MCF 10A (cell line): ENCODE data around the gene PEX13. TPM values are rescaled to one million over a fixed set of nuclear protein-coding genes. Genes with fewer than 3 reads are reported as not detected.
A peak's percentile ranks its signal among the peaks of the same experiment; 100 is the strongest.
"Not testable (repeated sequence)": the region's sequence is repeated elsewhere in the genome, so short reads cannot be mapped to it uniquely, and the experiment has no call there.

Experiments used
- BruUV-seq: library from RNA; stranded (reverse); fragments of 400-500 nt; replicated peaks from 2 replicates; lab custom pipeline; 2021; lab: Mats Ljungman, UMichigan
- CTCF ChIA-PET: fragments of 300-600 bp; sonication (Branson Sonifier 250); formaldehyde crosslinking; extraction: SDS; loops from one replicate; lab custom pipeline; 2021; ENCODE audit warnings: antibody characterized with exemption, inconsistent platforms; lab: Yijun Ruan, JAX
- POLR2A ChIA-PET: fragments of 300-600, 350-650 bp; sonication (Branson Sonifier 250); formaldehyde crosslinking; extraction: SDS; loops from one replicate; lab custom pipeline; 2020; ENCODE audit warnings: antibody characterized with exemption, inconsistent platforms; lab: Yijun Ruan, JAX
- DNase-seq: peaks from one replicate; pipeline ENCODE4 v3.0.0-alpha.2; 2018; ENCODE audit not compliant: unreplicated experiment
- H3K27ac Mint-ChIP-seq: one replicate; pipeline ENCODE4 v1.8.0; 2022; ENCODE audit warnings: mild to moderate bottlenecking, low read depth, mixed read lengths; ENCODE audit not compliant: unreplicated experiment
- H3K27me3 Mint-ChIP-seq: one replicate; pipeline ENCODE4 v1.8.0; 2022; ENCODE audit warnings: mixed read lengths; ENCODE audit not compliant: insufficient read depth, unreplicated experiment
- H3K36me3 Mint-ChIP-seq: one replicate; pipeline ENCODE4 v1.8.0; 2022; ENCODE audit warnings: mild to moderate bottlenecking, moderate library complexity, mixed read lengths; ENCODE audit not compliant: insufficient read depth, unreplicated experiment
- H3K4me1 Mint-ChIP-seq: one replicate; pipeline ENCODE4 v1.8.0; 2022; ENCODE audit warnings: mixed read lengths; ENCODE audit not compliant: insufficient read depth, unreplicated experiment
- H3K4me3 Mint-ChIP-seq: one replicate; pipeline ENCODE4 v1.8.0; 2022; ENCODE audit warnings: mild to moderate bottlenecking, moderate library complexity, mixed read lengths; ENCODE audit not compliant: unreplicated experiment
- H3K9me3 Mint-ChIP-seq: one replicate; pipeline ENCODE4 v1.8.0; 2022; ENCODE audit warnings: mixed read lengths; ENCODE audit not compliant: unreplicated experiment
- CTCF ChIP-seq: fragments of 200-600 bp; IDR thresholded peaks from one replicate; pipeline ENCODE4 v1.8.0; 2022; ENCODE audit warnings: antibody characterized with exemption, mild to moderate bottlenecking; ENCODE audit not compliant: unreplicated experiment
- intact Hi-C: fragments of 100-400 bp; cut with micrococcal nuclease; formaldehyde crosslinking; loops from 2 replicates; pipeline ENCODE4 v1.14.1; 2022
- total RNA-seq: library from RNA; stranded (reverse); gene quantifications from 2 replicates; pipeline ENCODE4 v1.2.3, GENCODE V29; 2022

Gene PEX13
- total RNA-seq, 1 experiment from 2014 or later, result 18.6 TPM

- Mint-ChIP-seq H3K4me3 (no peak overlapping the region), H3K9me3 (no peaks in the 10 kb centered on the region), H3K36me3 (peaks cover 29% of the 10 kb centered on the region), H3K27me3 (no peaks in the 10 kb centered on the region), H3K4me1 (peaks cover 6% of the 10 kb centered on the region), H3K27ac (no peak overlapping the region)
- ChIA-PET POLR2A (interaction anchor here (1.0 to 1.8 kb wide), 3 partner anchors 11 to 156 kb away, joined by 3 to 5 read pairs (median 4); no protein-coding TSS in a partner anchor), CTCF (no interaction called here)
- intact Hi-C loops, result no loop called here
- BruUV-seq, result no TSS peak
- no peak for TF ChIP-seq CTCF
- DNase-seq, result no peak
Observed at GRCh38 chr2:61021228-61021660, 3.7 kb downstream of the PEX13 start.

- Mint-ChIP-seq H3K27ac (peak overlapping the region; percentile 47), H3K9me3 (no peaks in the 10 kb centered on the region), H3K4me3 (no peak overlapping the region), H3K36me3 (peaks cover 45% of the 10 kb centered on the region), H3K27me3 (no peaks in the 10 kb centered on the region), H3K4me1 (peaks cover 6% of the 10 kb centered on the region)
- no TSS peak for BruUV-seq
- no peak for DNase-seq
- POLR2A ChIA-PET, result no interaction called here
- intact Hi-C loops, result no loop called here
- TF ChIP-seq CTCF, result no peak
- CTCF ChIA-PET, result interaction anchor here (0.7 to 1.6 kb wide), 3 partner anchors 12 to 353 kb away, joined by 3 to 8 read pairs (median 4); no protein-coding TSS in a partner anchor
Observed at GRCh38 chr2:61023670-61024069, 6.2 kb downstream of the PEX13 start.

GRCh38 chr2:61029533-61029932 is 12.0 kb downstream of the PEX13 start:
- BruUV-seq, result no TSS peak
- Mint-ChIP-seq H3K4me3 (no peak overlapping the region), H3K36me3 (peaks cover 49% of the 10 kb centered on the region), H3K4me1 (no peaks in the 10 kb centered on the region), H3K27ac (no peak overlapping the region), H3K27me3 (no peaks in the 10 kb centered on the region), H3K9me3 (peaks cover 7% of the 10 kb centered on the region)
- CTCF ChIA-PET, result interaction anchor here (0.8 to 1.1 kb wide), 2 partner anchors 355 to 934 kb away, joined by 3 read pairs; no protein-coding TSS in a partner anchor
- no peak for TF ChIP-seq CTCF
- POLR2A ChIA-PET, result interaction anchor here (1.0 to 6.0 kb wide), 3 partner anchors 9 to 274 kb away, joined by 3 to 37 read pairs (median 4); partner anchors contain the start of genes PAPOLG, PEX13 and PUS10
- no peak for DNase-seq
- intact Hi-C loops, result no loop called here

- intact Hi-C loops, BruUV-seq, H3K4me1 Mint-ChIP-seq, POLR2A ChIA-PET, H3K27me3 Mint-ChIP-seq, H3K4me3 Mint-ChIP-seq, DNase-seq, H3K27ac Mint-ChIP-seq: not testable (repeated sequence)
- CTCF ChIA-PET, result interaction anchor here (0.6 kb wide), 1 partner anchor 21 kb away, joined by 4 read pairs; no protein-coding TSS in a partner anchor
- Mint-ChIP-seq H3K9me3 (peaks cover 23% of the 10 kb centered on the region), H3K36me3 (peaks cover 46% of the 10 kb centered on the region)
Observed at GRCh38 chr2:61034592-61034991, 17.1 kb downstream of the PEX13 start.

GRCh38 chr2:61036643-61037042 is 19.1 kb downstream of the PEX13 start:
- H3K4me3 Mint-ChIP-seq, H3K27ac Mint-ChIP-seq, BruUV-seq, H3K4me1 Mint-ChIP-seq, POLR2A ChIA-PET, DNase-seq, CTCF ChIA-PET, intact Hi-C loops, H3K27me3 Mint-ChIP-seq: not testable (repeated sequence)
- peaks cover 23% of the 10 kb centered on the region for H3K9me3 Mint-ChIP-seq
- H3K36me3 Mint-ChIP-seq, result peaks cover 50% of the 10 kb centered on the region
